ENCODE results near the gene PTPRN2. TPM values are rescaled to one million over a fixed set of nuclear protein-coding genes. Genes with fewer than 3 reads are reported as not detected.

PTPRN2 gene
- total and polyA plus RNA-seq, 2 of the 8 experiments (the other 6 are each of a cell fraction or from before 2014, with no cell fraction given): 2.6 to 4.5 TPM

GRCh38 chr7:158049271-158049670, 538.4 kb downstream of the PTPRN2 start:
- POLR2A ChIA-PET (ENCODE audit: partially characterized antibody): no interaction called here
- Histone ChIP-seq H3K36me3 (ENCODE audit: control insufficient read depth in 2 of 4, insufficient read depth in 4 of 4, low read length in 3 of 4) (no peaks in the 10 kb centered on the region; a peak in 1 of 8 replicates), H4K20me1 (replicated peaks in 1 of 2; ENCODE audit: control insufficient read depth in 1 of 2, insufficient read depth in 2 of 2, low read length in 2 of 2) (peaks cover 0 to 5% of the 10 kb centered on the region in 2 experiments), H3K4ac (replicated peaks; ENCODE audit: insufficient read length, low read depth, low read length) (no peak overlapping the region), H3K9ac (replicated peaks in 1 of 4; ENCODE audit: extremely low read depth in 1 of 4, low read depth in 3 of 4, low read length in 3 of 4) (no peak overlapping the region), H2BK20ac (ENCODE audit: low read length) (no peak overlapping the region), H2BK15ac (ENCODE audit: low read length) (no peak overlapping the region), H2AK5ac (ENCODE audit: low read depth, low read length) (no peak overlapping the region), H3K27me3 (replicated peaks in 1 of 4; ENCODE audit: control insufficient read depth in 3 of 4, extremely low read depth in 1 of 4, insufficient read depth in 3 of 4, low read length in 3 of 4) (no peaks in the 10 kb centered on the region), H3K4me2 (ENCODE audit: insufficient read depth in 1 of 2, low read depth in 2 of 2, low read length in 2 of 2) (no peak overlapping the region), H3K14ac (ENCODE audit: insufficient read length) (no peak overlapping the region), H3K56ac (replicated peaks; ENCODE audit: insufficient read length, low read depth, low read length) (no peak overlapping the region), H4K8ac (ENCODE audit: extremely low read depth, insufficient read depth, low read length) (no peak overlapping the region), H3K27ac (ENCODE audit: low read depth, low read length) (no peak overlapping the region), H4K5ac (ENCODE audit: insufficient read length, low read depth, low read length) (no peak overlapping the region), H3K79me2 (ENCODE audit: control insufficient read depth in 1 of 2, insufficient read depth in 2 of 2, low read length in 2 of 2) (no peaks in the 10 kb centered on the region), H3K23me2 (ENCODE audit: low read depth, low read length) (peaks cover 8% of the 10 kb centered on the region; the same call in 1 of the 2 replicates), H2BK120ac (replicated peaks; ENCODE audit: low read depth, low read length) (no peak overlapping the region), H3K9me3 (ENCODE audit: insufficient read depth in 2 of 2, low read depth in 1 of 2, low read length in 1 of 2) (peaks cover 0 to 6% of the 10 kb centered on the region in 2 experiments; a peak in 2 of 4 replicates), H2BK5ac (ENCODE audit: low read depth, low read length) (no peak overlapping the region), H3K18ac (ENCODE audit: extremely low read depth, low read length) (no peak overlapping the region), H3K4me3 (ENCODE audit: extremely low read depth in 1 of 4, insufficient read depth in 2 of 4, low read depth in 3 of 4, low read length in 4 of 4) (no peak overlapping the region), H4K91ac (replicated peaks; ENCODE audit: insufficient read length, low read length) (no peak overlapping the region), H3K23ac (ENCODE audit: insufficient read length) (no peak overlapping the region), H2AFZ (ENCODE audit: low read length) (no peak overlapping the region), H3K79me1 (ENCODE audit: low read depth, low read length) (no peaks in the 10 kb centered on the region), H3K4me1 (replicated peaks in 1 of 4; ENCODE audit: control insufficient read depth in 3 of 4, insufficient read depth in 4 of 4, low read length in 3 of 4) (no peaks in the 10 kb centered on the region; a peak in 1 of 7 replicates), H2BK12ac (ENCODE audit: low read depth, low read length) (no peak overlapping the region)
- DNase-seq (ENCODE audit: low read depth in 1 of 2, low spot score in 2 of 2) (no peak), FAIRE-seq (no peak)
- WGBS, 2 experiments (ENCODE audit: extremely low coverage in 1 of 2, insufficient coverage in 1 of 2, insufficient read length in 1 of 2, insufficient replicate concordance in 2 of 2, low coverage in 1 of 2, low lambda C conversion rate in 2 of 2, missing lambda C conversion rate in 1 of 2): 93% methylated on average over 8 of the region's 8 CpGs; no CpG with 5 or more reads in 1 of the 2 experiments
- CTCF ChIA-PET (ENCODE audit: partially characterized antibody): no interaction called here
- TF ChIP-seq JUND (IDR thresholded peaks at IDR 0.05; ENCODE audit: low read length) (no peak), SUZ12 (IDR thresholded peaks at IDR 0.05; ENCODE audit: low read length) (no peak), USF2 (IDR thresholded peaks at IDR 0.05; ENCODE audit: low read length) (no peak), TCF12 (IDR thresholded peaks at IDR 0.05; ENCODE audit: low read depth, low read length) (no peak), CTBP2 (IDR thresholded peaks at IDR 0.05; ENCODE audit: borderline replicate concordance, insufficient read depth, insufficient read length, low read length) (no peak), TAF7 (optimal IDR thresholded peaks at IDR 0.05; ENCODE audit: borderline replicate concordance, low read depth, low read length) (no peak), FOSL1 (IDR thresholded peaks at IDR 0.05; ENCODE audit: insufficient read depth, low read depth, low read length) (no peak), TAF1 (IDR thresholded peaks at IDR 0.05; ENCODE audit: low read depth, low read length) (no peak)

All from H1 (cell line).